NCI-H2107 treated with DMSO at 0.1 percent for 48 hours (cell line): ENCODE data around the gene POLD2.

Source experiments
- DNase-seq: peaks from one replicate; lab custom pipeline; 2025; ENCODE audit not compliant: unreplicated experiment; lab: John Stamatoyannopoulos, UW

POLD2 gene

GRCh38 chr7:44082541-44083207 is 40.7 kb downstream of the POLD2 start:
- DNase-seq: peak; percentile 94

- DNase-seq: no peak
These were observed 42.0 kb downstream of the POLD2 start for GRCh38 chr7:44081266-44081748.

GRCh38 chr7:44080686-44081265 is 42.6 kb downstream of the POLD2 start:
- DNase-seq: no peak

GRCh38 chr7:44080118-44080517 is 43.2 kb downstream of the POLD2 start:
- no peak for DNase-seq

- DNase-seq: no peak
These were observed 43.9 kb downstream of the POLD2 start for GRCh38 chr7:44079331-44080021.

- DNase-seq: no peak
These were observed 44.8 kb downstream of the POLD2 start for GRCh38 chr7:44078521-44078920.

- no peak for DNase-seq
These were observed 45.7 kb downstream of the POLD2 start for GRCh38 chr7:44077681-44078091.

- no peak for DNase-seq
These were observed 46.3 kb downstream of the POLD2 start for GRCh38 chr7:44077061-44077460.

- no peak for DNase-seq
These were observed 47.0 kb downstream of the POLD2 start for GRCh38 chr7:44076101-44076895.

GRCh38 chr7:44075296-44076075 is 47.9 kb downstream of the POLD2 start:
- DNase-seq: no peak

GRCh38 chr7:44074349-44074695 is 49.0 kb downstream of the POLD2 start:
- DNase-seq: no peak

GRCh38 chr7:44073664-44074348 is 49.5 kb downstream of the POLD2 start:
- DNase-seq: no peak

GRCh38 chr7:44072364-44073231 is 50.8 kb downstream of the POLD2 start:
- DNase-seq: no peak

- DNase-seq: no peak
These were observed 51.5 kb downstream of the POLD2 start for GRCh38 chr7:44071726-44072363.

GRCh38 chr7:44068054-44068453 is 55.3 kb downstream of the POLD2 start:
- DNase-seq: peak; percentile 41

GRCh38 chr7:44067064-44067951 is 56.0 kb downstream of the POLD2 start:
- DNase-seq: peak; percentile 41

GRCh38 chr7:44066494-44067063 is 56.8 kb downstream of the POLD2 start:
- no peak for DNase-seq
